ENCODE data around the gene BPGM. TPM values are rescaled to one million over a fixed set of nuclear protein-coding genes. Genes with fewer than 3 reads are reported as not detected.

BPGM gene
- total RNA-seq (2014; rRNA removed; shearing (Covaris generic)), result 8.2 and 9.7 TPM in 2 replicates

DNA sequence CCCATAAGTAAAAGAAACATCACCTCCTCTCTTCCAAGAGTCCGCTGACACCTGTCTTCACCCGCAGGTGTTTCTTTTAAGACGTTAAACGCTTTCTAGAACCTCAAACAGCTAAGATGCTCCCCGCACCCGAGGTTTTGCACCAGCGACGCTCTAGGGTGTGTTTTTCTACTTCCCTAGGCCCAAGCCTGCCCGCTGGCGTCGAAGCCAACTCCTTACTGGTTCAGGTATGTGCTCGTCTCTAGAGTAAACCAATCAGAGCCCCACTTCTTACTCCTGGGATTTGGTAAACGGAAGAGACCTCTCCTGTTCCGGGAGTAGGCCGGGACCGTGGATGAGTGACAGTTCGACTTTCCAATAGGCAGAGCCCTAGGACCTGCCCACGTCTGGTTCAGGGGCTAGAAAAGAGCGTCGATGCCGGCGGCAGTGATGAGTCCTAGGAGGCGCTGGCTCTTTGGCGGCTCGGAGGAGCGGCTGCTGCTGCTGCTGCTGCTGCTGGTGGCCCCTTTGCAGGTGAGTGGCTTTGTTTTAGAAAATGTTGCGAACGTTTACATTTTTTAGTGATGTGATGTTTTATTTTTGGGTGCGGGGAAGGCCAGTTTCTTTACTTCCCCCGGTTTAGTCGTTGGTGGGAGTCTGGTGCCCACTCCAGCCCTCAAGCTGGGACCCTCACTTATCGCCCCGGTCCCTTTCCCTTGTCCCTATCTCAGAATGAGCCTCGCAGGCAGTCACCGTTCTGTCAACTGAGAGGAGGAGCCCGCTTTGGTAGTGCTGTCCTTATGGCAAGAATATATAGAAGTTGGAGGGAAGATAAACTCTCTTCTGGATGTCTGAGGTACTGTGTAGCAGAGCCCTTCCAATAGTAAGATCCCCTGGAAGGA lies at the start of gene BPGM:
TSS of gene BPGM (plus strand) at position 429 of the 881 bp plus-strand sequence. CDS start 14,655 bp downstream, outside the sequence.

Other genes starting within 250 kb of the BPGM start
- gene AKR1B1, start 187.8 kb upstream of the BPGM start, total RNA-seq (2014; rRNA removed; shearing (Covaris generic)), result 50.4 and 53.9 TPM in 2 replicates
- gene AKR1B10, start 119.3 kb upstream of the BPGM start, total RNA-seq (2014; rRNA removed; shearing (Covaris generic)), result 0.13 TPM in 1 of 2 replicates, not detected in the other
- not detected in 2 replicates for gene AKR1B15, start 97.7 kb upstream of the BPGM start, total RNA-seq (2014; rRNA removed; shearing (Covaris generic))
- 52.8 and 54.4 TPM in 2 replicates for gene CALD1, start 132.8 kb downstream of the BPGM start, total RNA-seq (2014; rRNA removed; shearing (Covaris generic))

Measured in A375 (cell line).